ENCODE measurements around the gene JAZF1. TPM values are rescaled to one million over a fixed set of nuclear protein-coding genes. Genes with fewer than 3 reads are reported as not detected.

The JAZF1 gene
- total and polyA plus RNA-seq, 8 donors, result 0.58 to 16.7 (median 7.2) TPM

DNA sequence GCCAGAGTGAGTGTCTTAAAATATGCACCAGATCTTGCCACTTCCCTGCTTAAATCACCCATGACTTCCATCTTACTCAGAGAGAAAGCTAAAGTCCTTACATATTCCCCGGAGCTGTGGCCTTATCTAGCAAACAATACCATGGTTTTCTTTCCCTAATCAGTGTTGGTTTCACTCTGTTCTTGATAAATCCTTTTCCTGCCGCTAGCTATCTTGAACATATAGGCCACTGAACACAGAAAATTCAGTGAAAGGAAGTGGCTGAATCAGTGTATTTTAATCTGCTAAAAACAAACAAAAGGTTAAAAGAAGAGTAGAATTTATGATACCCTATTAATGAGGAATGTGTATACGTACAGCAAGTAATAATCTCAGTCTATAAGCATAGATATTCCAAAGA, 42.0 kb upstream of the JAZF1 start:
- TF ChIP-seq POLR2A (IDR thresholded peaks at IDR 0.05) (no peak), EP300 (IDR thresholded peaks at IDR 0.05) (no peak), POLR2AphosphoS5 (IDR thresholded peaks at IDR 0.05) (peak in 1 of 3 donors; percentile 41)
- TF ChIP-seq, protein P1, sequence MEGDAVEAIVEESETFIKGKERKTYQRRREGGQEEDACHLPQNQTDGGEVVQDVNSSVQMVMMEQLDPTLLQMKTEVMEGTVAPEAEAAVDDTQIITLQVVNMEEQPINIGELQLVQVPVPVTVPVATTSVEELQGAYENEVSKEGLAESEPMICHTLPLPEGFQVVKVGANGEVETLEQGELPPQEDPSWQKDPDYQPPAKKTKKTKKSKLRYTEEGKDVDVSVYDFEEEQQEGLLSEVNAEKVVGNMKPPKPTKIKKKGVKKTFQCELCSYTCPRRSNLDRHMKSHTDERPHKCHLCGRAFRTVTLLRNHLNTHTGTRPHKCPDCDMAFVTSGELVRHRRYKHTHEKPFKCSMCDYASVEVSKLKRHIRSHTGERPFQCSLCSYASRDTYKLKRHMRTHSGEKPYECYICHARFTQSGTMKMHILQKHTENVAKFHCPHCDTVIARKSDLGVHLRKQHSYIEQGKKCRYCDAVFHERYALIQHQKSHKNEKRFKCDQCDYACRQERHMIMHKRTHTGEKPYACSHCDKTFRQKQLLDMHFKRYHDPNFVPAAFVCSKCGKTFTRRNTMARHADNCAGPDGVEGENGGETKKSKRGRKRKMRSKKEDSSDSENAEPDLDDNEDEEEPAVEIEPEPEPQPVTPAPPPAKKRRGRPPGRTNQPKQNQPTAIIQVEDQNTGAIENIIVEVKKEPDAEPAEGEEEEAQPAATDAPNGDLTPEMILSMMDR (IDR thresholded peaks at IDR 0.05), result no peak
- peak in 1 of 2 donors; percentile 44 for DNase-seq
- H3K4me1 ChIP-seq, result peaks cover 0 to 9% (median 0%) of the 10 kb centered on the region in 4 donors
- H3K4me3 ChIP-seq, result no peak overlapping the region
- WGBS, 5 donors, result 24 to 45% (median 34%) methylated on average over 3 of the region's 3 CpGs
- peaks cover 0 to 4% (median 0%) of the 10 kb centered on the region in 3 donors for H3K27me3 ChIP-seq
- intact Hi-C loops (cut with DNase I; ENCODE audit: low total_unique reads), result no loop called here
- H3K27ac ChIP-seq, result no peak overlapping the region
- no peaks in the 10 kb centered on the region for H3K36me3 ChIP-seq
- no peaks in the 10 kb centered on the region for H3K9me3 ChIP-seq

DNA sequence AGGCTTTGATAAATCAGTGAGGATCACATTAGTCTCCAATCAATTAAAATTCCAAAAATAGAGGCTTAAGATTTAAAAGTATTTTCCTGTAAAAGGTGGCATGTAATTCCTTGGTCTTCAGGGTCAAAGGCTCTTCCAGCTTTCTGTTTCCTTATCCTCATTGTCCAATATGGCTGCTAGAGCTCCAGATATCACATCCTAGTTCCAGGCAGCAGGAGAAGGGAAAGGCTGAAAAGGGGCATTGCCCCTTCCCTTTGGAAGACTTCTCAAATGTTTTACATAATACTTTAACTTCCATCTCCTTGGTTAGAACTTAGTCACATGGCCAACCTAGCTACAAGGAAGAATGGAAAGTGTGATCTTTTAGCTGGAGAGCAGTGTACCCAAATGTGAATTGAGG, 39.2 kb upstream of the JAZF1 start:
- intact Hi-C loops (cut with DNase I; ENCODE audit: low total_unique reads), result no loop called here
- peaks cover 0 to 4% (median 0%) of the 10 kb centered on the region in 3 donors for H3K27me3 ChIP-seq
- DNase-seq, result no peak
- H3K4me3 ChIP-seq, result no peak overlapping the region
- peaks cover 0 to 9% (median 0%) of the 10 kb centered on the region in 4 donors for H3K4me1 ChIP-seq
- H3K9me3 ChIP-seq, result no peaks in the 10 kb centered on the region
- TF ChIP-seq, protein P1 (IDR thresholded peaks at IDR 0.05), result no peak
- TF ChIP-seq POLR2AphosphoS5 (IDR thresholded peaks at IDR 0.05) (no peak), POLR2A (IDR thresholded peaks at IDR 0.05) (no peak), EP300 (IDR thresholded peaks at IDR 0.05) (no peak)
- no peak overlapping the region for H3K27ac ChIP-seq
- no peaks in the 10 kb centered on the region for H3K36me3 ChIP-seq

DNA sequence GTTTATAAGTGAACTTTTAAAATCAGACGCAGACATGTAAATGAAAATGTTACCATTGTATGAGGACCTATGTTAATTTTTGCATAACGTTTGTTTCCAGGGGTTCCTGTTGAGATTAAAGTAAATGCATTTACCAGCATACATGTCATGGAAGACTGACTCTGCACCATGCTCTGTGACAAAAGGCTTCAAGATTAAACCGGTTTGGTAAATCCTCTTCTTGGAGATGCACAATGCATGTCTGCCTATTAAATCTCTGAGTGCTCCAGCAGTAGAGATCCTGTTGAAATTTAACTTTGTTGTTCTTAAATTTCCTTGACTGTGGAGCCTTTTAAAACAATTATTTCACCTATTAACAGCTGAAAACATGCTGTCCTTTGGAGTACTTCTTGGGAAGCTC, 36.5 kb upstream of the JAZF1 start:
- WGBS, 5 donors, result 67 to 80% (median 69%) methylated on average over 3 of the region's 3 CpGs
- no peak for DNase-seq
- intact Hi-C loops (cut with DNase I; ENCODE audit: low total_unique reads), result no loop called here

DNA sequence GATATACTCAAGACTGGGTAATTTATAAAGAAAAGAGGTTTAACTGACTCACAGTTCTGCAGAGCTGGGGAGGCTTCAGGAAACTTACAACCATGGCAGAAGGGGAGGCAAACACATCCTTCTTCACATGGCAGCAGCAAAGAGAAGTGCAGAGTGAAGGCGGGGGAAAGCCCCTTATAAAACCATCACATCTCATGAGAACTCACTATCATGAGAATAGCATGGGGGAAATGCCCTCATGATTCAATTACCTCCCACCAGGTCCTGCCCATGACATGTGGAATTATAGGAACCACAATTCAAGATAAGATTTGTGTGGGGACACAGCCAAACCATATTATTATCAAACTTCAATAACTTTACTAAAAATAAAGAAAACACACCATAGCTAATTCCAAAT, 30.4 kb upstream of the JAZF1 start:
- H3K9me3 ChIP-seq, result no peaks in the 10 kb centered on the region
- H3K4me1 ChIP-seq, result no peaks in the 10 kb centered on the region
- intact Hi-C loops (cut with DNase I; ENCODE audit: low total_unique reads), result no loop called here
- 69 to 96% (median 85%) methylated on average over 1 of the region's 1 CpG for WGBS, 5 donors
- TF ChIP-seq POLR2AphosphoS5 (IDR thresholded peaks at IDR 0.05) (no peak), EP300 (IDR thresholded peaks at IDR 0.05) (no peak)
- no peaks in the 10 kb centered on the region for H3K27me3 ChIP-seq
- DNase-seq, result no peak
- H3K27ac ChIP-seq, result no peak overlapping the region
- H3K36me3 ChIP-seq, result no peaks in the 10 kb centered on the region
- H3K4me3 ChIP-seq, result no peak overlapping the region

More for the DNA sequence above, 36.5 kb upstream of the JAZF1 start:
- Histone ChIP-seq H3K9me3 (no peaks in the 10 kb centered on the region), H3K4me1 (peaks cover 0 to under 1% (median 0%) of the 10 kb centered on the region in 4 donors), H3K27me3 (peaks cover 0 to 4% (median 0%) of the 10 kb centered on the region in 3 donors), H3K27ac (no peak overlapping the region), H3K36me3 (no peaks in the 10 kb centered on the region), H3K4me3 (no peak overlapping the region)
- TF ChIP-seq, protein P1 (IDR thresholded peaks at IDR 0.05), result no peak
- no peak for TF ChIP-seq POLR2A (IDR thresholded peaks at IDR 0.05)
- no peak for TF ChIP-seq POLR2AphosphoS5 (IDR thresholded peaks at IDR 0.05)
- TF ChIP-seq EP300 (IDR thresholded peaks at IDR 0.05), result no peak

DNA sequence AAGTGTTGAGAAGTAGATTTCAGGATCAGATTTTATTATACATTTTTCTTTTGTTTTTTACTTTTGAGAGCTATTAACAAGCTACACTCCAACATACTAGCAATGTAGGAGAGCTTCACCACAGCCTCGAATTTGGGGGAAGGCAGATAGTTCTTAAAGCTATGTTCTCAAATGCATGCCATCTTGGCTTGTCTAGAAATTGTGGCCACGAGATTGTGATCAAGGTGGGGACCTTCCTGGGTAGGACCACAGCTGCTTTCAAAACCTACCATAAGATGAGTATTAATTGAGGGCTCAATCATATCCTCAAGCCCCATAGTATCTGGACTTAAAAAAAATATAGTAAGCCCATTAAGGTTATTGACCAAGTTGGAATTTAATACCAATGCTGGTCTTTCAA, 27.9 kb upstream of the JAZF1 start:
- 80 to 84% (median 82%) methylated on average over 2 of the region's 2 CpGs for WGBS, 5 donors
- DNase-seq, result no peak
- no peaks in the 10 kb centered on the region for H3K36me3 ChIP-seq
- no peak overlapping the region for H3K4me3 ChIP-seq
- no peak overlapping the region for H3K27ac ChIP-seq
- TF ChIP-seq, protein P1 (IDR thresholded peaks at IDR 0.05), result no peak
- TF ChIP-seq EP300 (IDR thresholded peaks at IDR 0.05) (no peak), POLR2AphosphoS5 (IDR thresholded peaks at IDR 0.05) (no peak), POLR2A (IDR thresholded peaks at IDR 0.05) (no peak)
- no peaks in the 10 kb centered on the region for H3K27me3 ChIP-seq
- no peaks in the 10 kb centered on the region for H3K9me3 ChIP-seq
- no peaks in the 10 kb centered on the region for H3K4me1 ChIP-seq
- intact Hi-C loops (cut with DNase I; ENCODE audit: low total_unique reads), result no loop called here
